ENCODE results near the gene CKAP4.

Gene CKAP4

GRCh38 chr12:106281804-106282203 lies 34.0 kb upstream of the CKAP4 start:
- TF ChIP-seq CTCF (conservative IDR thresholded peaks at IDR 0.05), result no peak
- no peak for TF ChIP-seq ZFX (IDR thresholded peaks at IDR 0.05)
- H3K27ac ChIP-seq, result no peak overlapping the region

DNA sequence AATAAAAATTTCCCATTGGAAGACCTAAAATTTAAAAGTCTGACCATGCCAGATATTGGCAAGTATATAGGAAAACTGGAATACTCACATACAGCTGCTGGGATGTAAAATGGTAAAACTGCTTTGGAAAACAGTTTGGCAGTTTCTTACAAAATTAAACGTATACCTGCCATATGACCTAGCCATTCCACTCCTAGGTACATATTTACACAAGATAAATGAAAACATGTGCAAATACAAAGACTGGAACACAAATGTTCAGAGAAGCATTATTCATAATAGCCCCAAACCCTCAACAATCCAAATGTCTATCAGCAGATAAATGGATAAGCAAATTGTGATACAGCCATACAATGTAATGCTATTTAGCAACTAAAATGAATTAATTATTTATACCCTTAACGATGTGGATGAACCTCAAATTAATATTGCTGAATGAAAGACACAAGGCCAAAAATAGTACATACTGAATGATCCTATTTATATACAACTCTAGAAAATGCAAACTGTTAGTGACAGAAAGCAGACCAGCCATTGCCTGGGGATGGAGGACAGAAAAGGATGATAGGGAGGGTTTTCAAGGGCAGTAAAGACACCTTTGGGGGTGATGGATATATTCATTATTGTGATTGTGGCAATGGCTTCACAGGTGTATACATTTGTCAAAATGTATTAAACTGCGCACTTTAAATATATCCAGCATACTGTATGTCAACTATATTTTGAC lies 33.4 kb upstream of the CKAP4 start:
- TF ChIP-seq CTCF (conservative IDR thresholded peaks at IDR 0.05) (no peak), ZFX (IDR thresholded peaks at IDR 0.05) (no peak)
- H3K27ac ChIP-seq, result no peak overlapping the region

GRCh38 chr12:106280106-106280505 lies 32.3 kb upstream of the CKAP4 start:
- TF ChIP-seq CTCF (conservative IDR thresholded peaks at IDR 0.05) (no peak), ZFX (IDR thresholded peaks at IDR 0.05) (no peak)
- no peak overlapping the region for H3K27ac ChIP-seq

DNA sequence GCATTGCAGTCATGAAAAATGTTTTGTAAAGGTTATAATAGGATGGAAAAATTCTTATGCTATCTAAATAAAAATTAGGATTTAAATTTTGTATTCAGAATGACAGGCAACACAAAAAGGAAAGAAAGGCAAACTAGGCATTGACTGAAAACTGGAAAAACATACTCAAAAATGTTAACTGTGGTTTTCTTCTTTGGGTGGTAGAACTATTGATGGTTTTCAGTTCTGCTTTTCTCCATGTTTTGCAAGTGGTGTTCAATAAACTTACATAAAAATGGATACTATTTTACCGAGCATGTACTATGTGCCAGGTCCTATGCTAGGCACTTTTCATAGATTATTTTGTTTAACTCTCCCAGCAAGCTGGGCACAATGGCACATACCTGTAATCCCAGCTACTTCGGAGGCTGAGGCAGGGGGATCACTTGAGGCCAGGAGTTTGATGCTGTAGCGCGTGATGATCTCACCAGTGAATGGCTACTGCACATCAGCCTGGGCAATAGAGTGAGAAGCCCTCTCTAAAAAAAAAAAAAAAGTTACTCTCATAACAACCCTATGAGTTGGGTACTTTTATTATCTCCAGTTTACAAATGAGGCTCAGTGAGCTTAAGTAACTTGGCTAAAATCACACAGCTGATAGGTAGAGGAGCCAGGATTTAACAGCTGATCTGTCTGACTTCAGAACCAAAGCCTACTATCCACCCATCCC lies 28.4 kb upstream of the CKAP4 start:
- no peak overlapping the region for H3K27ac ChIP-seq
- TF ChIP-seq ZFX (IDR thresholded peaks at IDR 0.05) (no peak), CTCF (conservative IDR thresholded peaks at IDR 0.05) (no peak)

DNA sequence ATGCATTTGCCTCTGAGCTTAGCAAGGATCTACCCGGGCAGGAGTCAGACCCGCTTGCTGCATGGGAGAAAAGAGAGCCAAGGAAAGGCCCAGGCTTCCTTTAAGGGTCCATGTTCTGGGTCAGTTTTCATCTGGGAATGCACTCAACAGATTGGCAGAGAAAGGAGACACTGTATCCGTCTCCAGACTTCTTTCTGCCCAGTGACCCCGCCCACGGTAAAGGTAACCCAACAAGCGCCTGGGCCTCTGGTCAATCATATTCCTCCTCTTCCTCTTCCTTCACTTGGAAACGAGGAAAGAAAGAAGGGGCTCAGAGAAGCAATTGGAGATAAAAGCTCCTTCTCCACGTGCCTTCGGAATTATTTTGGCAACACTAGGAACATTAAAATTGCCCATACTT lies 27.6 kb upstream of the CKAP4 start:
- no peak for TF ChIP-seq ZFX (IDR thresholded peaks at IDR 0.05)
- TF ChIP-seq CTCF (conservative IDR thresholded peaks at IDR 0.05), result no peak
- H3K27ac ChIP-seq, result no peak overlapping the region

GRCh38 chr12:106274575-106275121 lies 26.8 kb upstream of the CKAP4 start:
- TF ChIP-seq ZFX (IDR thresholded peaks at IDR 0.05), result no peak
- no peak for TF ChIP-seq CTCF (conservative IDR thresholded peaks at IDR 0.05)
- H3K27ac ChIP-seq, result no peak overlapping the region

DNA sequence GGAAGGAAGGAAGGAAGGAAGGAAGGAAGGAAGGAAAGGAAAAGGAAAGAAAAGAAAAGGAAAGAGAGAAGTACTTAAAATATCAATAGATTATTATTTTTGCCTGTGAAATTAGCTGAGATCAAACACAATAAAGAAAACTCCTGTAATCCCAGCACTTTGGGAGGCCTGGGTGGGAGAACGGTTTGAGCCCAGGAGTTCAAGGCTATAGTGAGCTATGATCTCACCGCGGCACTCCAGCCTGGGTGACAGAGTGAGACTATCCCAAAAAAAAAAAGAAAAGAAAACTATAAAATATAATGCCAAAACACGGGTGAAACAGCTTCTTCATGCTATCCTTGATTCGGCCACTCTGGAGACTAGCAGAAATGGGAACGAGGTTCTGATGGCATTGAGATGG lies 26.2 kb upstream of the CKAP4 start:
- TF ChIP-seq ZFX (IDR thresholded peaks at IDR 0.05) (no peak), CTCF (conservative IDR thresholded peaks at IDR 0.05) (no peak)
- H3K27ac ChIP-seq, result no peak overlapping the region

Measured in C4-2B (cell line).